ENCODE measurements around the gene TCERG1L. TPM values are rescaled to one million over a fixed set of nuclear protein-coding genes. Genes with fewer than 3 reads are reported as not detected.

Gene TCERG1L
- total and polyA plus RNA-seq, 9 of the 15 experiments (the other 6 are each of a cell fraction or from before 2014, with no cell fraction given) = not detected

- Histone ChIP-seq H3K9me3 (replicated peaks; ENCODE audit: control insufficient read depth, insufficient read depth, low read depth, low read length) (no peaks in the 10 kb centered on the region), H3K4me3 (no peak overlapping the region), H3K27ac (ENCODE audit: extremely low read depth, low read depth, low read length) (no peak overlapping the region), H2AFZ (ENCODE audit: low read depth, low read length) (no peak overlapping the region), H3K79me2 (ENCODE audit: control insufficient read depth, insufficient read depth, low read length) (no peaks in the 10 kb centered on the region), H3K9ac (ENCODE audit: insufficient read depth in 1 of 2, low read depth in 2 of 2, low read length in 2 of 2) (no peak overlapping the region), H3K27me3 (ENCODE audit: control insufficient read depth in 2 of 2, insufficient read depth in 2 of 2, low read length in 2 of 2) (peaks cover 0 to 49% of the 10 kb centered on the region in 2 experiments; a peak in 3 of 5 replicates), H3K4me1 (replicated peaks in 1 of 2; ENCODE audit: control insufficient read depth in 2 of 2, insufficient read depth in 2 of 2, low read length in 2 of 2) (no peaks in the 10 kb centered on the region), H3K9me1 (ENCODE audit: control insufficient read depth, insufficient read depth, low read length) (no peaks in the 10 kb centered on the region), H3K36me3 (ENCODE audit: control insufficient read depth, insufficient read depth, low read length) (no peaks in the 10 kb centered on the region), H4K20me1 (replicated peaks; ENCODE audit: control insufficient read depth, insufficient read depth, low read length) (no peaks in the 10 kb centered on the region), H3K4me2 (ENCODE audit: insufficient read depth, low read length) (no peak overlapping the region)
- in situ Hi-C loops (cut with MboI) = no loop called here
- TF ChIP-seq CBFB (CRISPR knock-in tag; IDR thresholded peaks at IDR 0.05) = no peak
- no peak for TF ChIP-seq ZNF551 (CRISPR knock-in tag; IDR thresholded peaks at IDR 0.05)
- intact Hi-C loops (cut with micrococcal nuclease) = no loop called here
- ChIA-PET CTCF (ENCODE audit: low intra/inter-chr PET ratio) (no interaction called here), POLR2A (no interaction called here)
- no TSS peak for BruUV-seq (replicated peaks)
- DNase-seq (ENCODE audit: extremely low read depth in 1 of 4, low spot score in 3 of 4) (no peak), FAIRE-seq (no peak), ATAC-seq (no peak)
- 0% methylated on average over 8 of the region's 18 CpGs for WGBS (ENCODE audit: insufficient coverage, low coverage, missing lambda C conversion rate)
Observed at GRCh38 chr10:131250454-131251145, 60.9 kb downstream of the TCERG1L start.

- ATAC-seq (no peak), FAIRE-seq (no peak), DNase-seq (ENCODE audit: extremely low read depth in 1 of 4, low spot score in 3 of 4) (no peak)
- 0% methylated on average over 8 of the region's 14 CpGs for WGBS (ENCODE audit: insufficient coverage, low coverage, missing lambda C conversion rate)
- Histone ChIP-seq H3K9me3 (replicated peaks; ENCODE audit: control insufficient read depth, insufficient read depth, low read depth, low read length) (no peaks in the 10 kb centered on the region), H3K27me3 (ENCODE audit: control insufficient read depth in 2 of 2, insufficient read depth in 2 of 2, low read length in 2 of 2) (peaks cover 0 to 48% of the 10 kb centered on the region in 2 experiments; a peak in 3 of 5 replicates), H3K9me1 (ENCODE audit: control insufficient read depth, insufficient read depth, low read length) (no peaks in the 10 kb centered on the region), H3K36me3 (ENCODE audit: control insufficient read depth, insufficient read depth, low read length) (no peaks in the 10 kb centered on the region), H3K4me3 (no peak overlapping the region), H3K9ac (ENCODE audit: insufficient read depth in 1 of 2, low read depth in 2 of 2, low read length in 2 of 2) (no peak overlapping the region), H3K79me2 (ENCODE audit: control insufficient read depth, insufficient read depth, low read length) (no peaks in the 10 kb centered on the region), H3K4me2 (ENCODE audit: insufficient read depth, low read length) (no peak overlapping the region), H3K27ac (ENCODE audit: extremely low read depth, low read depth, low read length) (no peak overlapping the region), H2AFZ (ENCODE audit: low read depth, low read length) (no peak overlapping the region), H3K4me1 (replicated peaks in 1 of 2; ENCODE audit: control insufficient read depth in 2 of 2, insufficient read depth in 2 of 2, low read length in 2 of 2) (no peaks in the 10 kb centered on the region), H4K20me1 (replicated peaks; ENCODE audit: control insufficient read depth, insufficient read depth, low read length) (no peaks in the 10 kb centered on the region)
- POLR2A ChIA-PET = no interaction called here
- BruUV-seq (replicated peaks) = no TSS peak
- intact Hi-C loops (cut with micrococcal nuclease) = no loop called here
- TF ChIP-seq ARID1B (IDR thresholded peaks at IDR 0.05) = no peak
- no peak for TF ChIP-seq KDM5B (IDR thresholded peaks at IDR 0.05; ENCODE audit: insufficient replicate concordance, low read depth, low read length)
- TF ChIP-seq SREBF2 (CRISPR knock-in tag; IDR thresholded peaks at IDR 0.05) = no peak
- TF ChIP-seq RBM22 (IDR thresholded peaks at IDR 0.05; ENCODE audit: low read depth, low read length, poor library complexity, severe bottlenecking) = no peak
- in situ Hi-C loops (cut with MboI) = no loop called here
- CTCF ChIA-PET (ENCODE audit: low intra/inter-chr PET ratio) = no interaction called here
Observed at GRCh38 chr10:131249955-131250344, 61.6 kb downstream of the TCERG1L start.
